CD4-positive, alpha-beta T cell treated with Interleukin-15 for 4 hours (primary cell): Measurements from ENCODE around the gene GPR160.

Experiments
- DNase-seq: peaks from one replicate; pipeline ENCODE4 v3.0.0-alpha.2; 2020; ENCODE audit warnings: low spot score

GPR160 gene

DNA sequence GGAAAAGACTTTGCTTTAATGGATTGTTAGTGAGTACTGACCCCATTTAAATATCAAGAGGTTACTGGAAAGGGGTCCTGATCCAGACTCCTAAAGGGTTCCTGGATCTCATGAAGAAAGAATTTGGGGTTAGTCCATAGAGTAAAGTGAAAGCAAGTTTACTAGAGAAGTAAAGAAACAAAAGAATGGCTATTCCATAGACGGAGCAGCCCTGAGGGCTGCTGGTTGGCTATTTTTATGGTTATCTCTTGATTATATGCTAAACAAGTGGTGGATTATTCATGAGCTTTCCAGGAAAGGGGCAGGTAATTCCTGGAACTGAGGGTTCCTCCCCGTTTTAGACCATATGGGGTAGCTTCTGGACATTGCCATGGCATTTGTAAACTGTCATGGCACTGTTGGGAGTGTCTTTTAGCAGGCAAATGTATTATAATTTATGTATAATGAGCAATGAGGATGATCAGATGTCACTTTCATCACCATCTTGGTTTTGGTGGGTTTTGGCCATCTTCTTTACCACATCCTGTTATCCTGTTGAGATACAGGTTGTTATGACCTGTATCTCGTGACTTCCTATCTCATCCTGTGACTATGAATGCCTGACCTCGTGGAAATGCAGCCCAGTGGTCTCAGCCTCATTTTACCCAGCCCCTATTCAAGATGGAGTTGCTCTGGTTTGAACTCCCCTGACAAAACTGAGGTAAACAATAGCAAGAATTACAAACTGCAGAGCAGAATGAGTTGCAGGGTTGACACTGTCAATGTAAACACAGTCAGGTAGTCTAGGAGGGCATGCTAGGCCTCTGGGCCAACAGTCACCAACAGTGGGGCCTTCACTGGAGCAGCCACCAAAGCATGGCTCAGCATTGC lies 10.3 kb upstream of the GPR160 start:
- no peak for DNase-seq

- DNase-seq = peak; percentile 31
Observed at GRCh38 chr3:170033489-170033888, 4.3 kb upstream of the GPR160 start.

DNA sequence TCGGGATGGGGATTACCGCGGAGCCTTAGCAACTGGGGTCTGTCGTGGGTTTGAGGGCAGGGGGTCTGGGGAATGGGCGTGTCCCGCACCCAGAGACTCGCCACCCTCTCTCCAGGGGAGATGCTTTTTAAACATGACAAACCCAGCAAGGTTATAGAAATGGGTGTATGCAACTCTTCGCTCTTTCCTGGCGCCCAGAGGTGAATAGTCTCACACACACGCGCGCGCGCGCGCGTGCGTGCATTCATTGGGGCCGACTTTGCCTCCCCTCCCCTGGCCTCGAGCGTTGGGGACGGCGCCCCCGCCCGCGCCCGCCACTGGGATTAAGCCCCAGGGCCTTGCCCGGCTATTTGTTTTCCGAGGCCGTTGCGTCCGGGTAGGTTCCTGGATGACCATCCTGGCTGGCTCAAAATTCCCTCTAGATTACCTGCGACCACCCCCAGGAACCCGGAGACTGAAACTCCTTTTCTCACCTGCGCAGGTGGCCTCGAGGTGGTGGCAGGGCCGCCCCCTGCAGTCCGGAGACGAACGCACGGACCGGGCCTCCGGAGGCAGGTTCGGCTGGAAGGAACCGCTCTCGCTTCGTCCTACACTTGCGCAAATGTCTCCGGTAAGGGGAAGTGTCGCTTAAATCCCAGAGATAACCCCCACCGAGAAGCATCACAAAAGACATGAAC lies 777 bp downstream of the GPR160 start:
- DNase-seq = peak; percentile 21

DNA sequence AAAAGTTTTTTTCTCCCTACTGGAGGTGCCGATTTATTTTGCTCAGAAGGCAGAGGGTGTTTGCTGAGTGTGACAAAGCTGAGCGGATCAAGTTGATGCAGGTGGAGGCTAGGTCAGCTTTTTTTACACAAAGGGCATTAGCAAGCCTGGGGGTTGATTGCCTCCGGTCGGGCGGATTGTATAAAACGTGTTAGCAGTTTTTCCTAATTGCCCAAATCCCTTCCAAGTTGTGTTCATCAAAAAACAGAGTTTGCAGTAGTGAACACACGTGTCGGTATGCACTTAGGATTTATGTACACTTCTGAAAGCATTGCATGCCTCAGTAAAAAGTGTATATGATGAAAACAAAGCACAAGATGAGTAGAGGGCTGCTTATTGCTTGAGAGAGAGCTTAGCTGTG lies 2.6 kb downstream of the GPR160 start:
- DNase-seq = no peak

DNA sequence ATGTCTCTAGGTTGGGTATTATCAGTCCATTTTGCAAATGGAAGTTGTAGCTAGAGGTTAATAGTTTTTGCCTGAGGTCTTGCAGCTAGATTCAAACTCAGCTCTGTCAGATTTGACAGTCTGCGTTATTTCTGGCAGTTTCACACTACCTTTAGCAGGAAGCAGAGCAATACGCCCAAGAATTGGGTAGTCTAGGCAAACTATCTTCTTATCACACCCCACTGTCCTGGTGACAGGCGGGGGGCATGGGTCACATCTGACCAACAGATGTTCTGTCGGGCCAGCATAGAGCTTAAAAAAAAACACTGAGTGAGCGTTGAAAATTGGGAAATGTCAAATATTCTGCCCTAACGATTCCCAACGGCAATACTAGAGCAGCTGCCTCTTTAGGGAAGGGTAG lies 5.7 kb downstream of the GPR160 start:
- DNase-seq = no peak

GRCh38 chr3:170044271-170044670 lies 6.5 kb downstream of the GPR160 start:
- no peak for DNase-seq

GRCh38 chr3:170044795-170045244 lies 7.0 kb downstream of the GPR160 start:
- no peak for DNase-seq

DNA sequence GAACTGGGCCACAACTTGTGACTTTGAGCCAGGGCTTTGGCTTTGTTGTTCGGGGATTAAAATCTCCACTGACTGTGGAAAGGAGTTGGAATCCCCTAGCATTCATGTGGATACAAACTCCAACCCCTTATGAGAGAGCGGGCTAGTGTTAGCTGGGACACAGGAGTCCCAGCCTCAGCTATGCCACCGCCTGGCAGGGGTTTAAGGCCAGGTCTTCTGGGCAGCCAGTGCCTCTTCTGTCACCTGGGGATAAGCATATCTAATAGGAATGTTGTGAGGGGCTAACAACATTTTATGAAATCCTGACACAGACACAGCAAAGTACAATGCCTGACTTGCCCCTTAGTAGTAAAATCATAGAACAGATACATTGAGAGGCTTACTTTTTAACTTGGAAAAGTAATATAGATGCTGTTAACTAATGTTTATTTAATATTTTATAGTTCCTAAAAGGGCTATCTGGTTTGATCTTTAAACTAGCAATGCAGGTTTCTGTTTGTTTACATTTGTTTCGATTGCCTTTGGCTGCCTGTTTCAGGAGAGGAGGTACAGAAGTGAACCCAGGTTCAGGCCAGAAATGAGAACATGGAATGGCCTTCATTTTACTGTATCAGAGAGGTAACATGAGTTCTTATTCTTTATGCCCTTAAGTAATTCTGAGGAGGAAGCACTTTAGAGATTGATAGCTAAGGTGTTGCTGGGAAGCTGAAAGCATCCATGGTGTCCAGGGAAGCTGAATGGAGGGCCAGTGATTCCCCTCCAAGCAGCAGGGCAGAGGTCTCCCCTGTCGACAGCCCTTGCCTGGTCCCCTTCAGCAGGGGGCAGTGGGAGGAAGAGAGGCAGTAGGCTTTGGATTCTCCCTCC lies 8.7 kb downstream of the GPR160 start:
- no peak for DNase-seq

DNA sequence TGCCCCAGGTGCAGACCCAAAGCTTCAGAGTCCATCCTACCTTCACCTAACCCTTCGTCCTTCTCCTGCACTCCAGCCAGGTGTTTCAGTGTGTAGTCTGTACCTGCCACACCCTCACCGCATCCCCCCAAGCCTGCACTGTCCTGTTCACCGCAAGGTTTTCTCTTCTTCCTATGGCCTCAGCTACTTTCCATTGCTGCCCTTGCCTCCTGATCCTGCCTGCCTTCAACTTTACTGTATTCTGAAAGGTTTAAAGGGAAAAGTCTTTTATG lies 9.3 kb downstream of the GPR160 start:
- DNase-seq = no peak

- DNase-seq = no peak
Observed at GRCh38 chr3:170049146-170050000, 11.6 kb downstream of the GPR160 start.

DNA sequence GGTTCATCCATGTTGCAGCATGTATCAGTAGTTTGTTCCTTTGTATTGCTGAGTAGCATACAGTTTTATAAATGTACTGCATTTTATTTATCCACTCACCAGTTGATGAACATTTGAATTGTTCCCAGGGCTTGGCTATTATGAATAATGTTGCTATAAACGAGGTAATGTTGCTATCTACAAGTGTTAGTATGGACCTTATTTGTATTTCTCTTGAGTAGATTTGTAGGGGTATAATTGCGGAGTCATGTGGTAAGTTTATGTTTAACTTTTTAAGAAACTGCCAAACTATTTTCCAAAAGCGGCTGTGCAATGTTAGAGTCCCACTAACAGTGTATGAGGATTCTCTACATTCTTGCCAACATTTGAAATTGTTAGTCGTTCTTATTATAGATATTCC lies 13.0 kb downstream of the GPR160 start:
- DNase-seq = no peak

DNA sequence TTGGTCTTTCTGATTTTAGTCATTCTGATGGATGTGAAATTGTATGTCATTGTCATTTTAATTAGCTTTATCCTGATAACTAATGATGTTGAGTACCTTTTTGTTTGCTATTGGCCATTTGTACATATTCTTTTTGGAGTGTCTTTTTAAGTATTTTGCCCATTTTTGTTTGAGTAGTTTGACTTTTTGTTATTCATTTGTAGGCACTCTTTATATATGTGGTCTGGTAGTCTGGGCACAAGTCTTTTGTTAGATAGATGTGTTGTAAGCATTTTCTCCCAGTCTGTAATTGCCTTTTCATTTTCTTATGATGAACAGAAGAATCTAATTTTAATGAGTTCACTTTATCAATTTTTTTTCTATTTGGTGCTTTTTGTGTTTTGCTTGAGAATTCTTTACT lies 14.6 kb downstream of the GPR160 start:
- no peak for DNase-seq

DNA sequence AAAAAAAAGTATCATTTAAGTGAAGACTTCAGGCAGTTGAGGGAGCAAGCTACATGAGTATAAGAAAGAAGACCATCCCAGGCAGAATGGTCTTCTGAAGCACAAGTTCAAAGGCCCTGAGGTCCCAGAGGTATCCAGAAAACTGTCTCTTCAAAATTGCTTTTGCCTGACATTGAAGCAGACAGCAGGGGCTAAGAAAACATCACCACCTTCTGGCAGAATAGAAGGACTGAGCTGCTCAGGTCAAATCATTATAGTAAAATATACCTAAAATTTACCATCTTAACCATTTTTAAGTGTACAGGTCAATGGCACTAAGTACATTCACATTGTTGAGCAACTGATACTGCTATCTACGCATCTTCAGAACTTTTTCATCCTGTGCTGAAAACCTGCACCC lies 16.4 kb downstream of the GPR160 start:
- DNase-seq = no peak

- DNase-seq = no peak
Observed at GRCh38 chr3:170055209-170055608, 17.4 kb downstream of the GPR160 start.

GRCh38 chr3:170056710-170057454 lies 19.1 kb downstream of the GPR160 start:
- DNase-seq = no peak

GRCh38 chr3:170057550-170057949 lies 19.8 kb downstream of the GPR160 start:
- no peak for DNase-seq

GRCh38 chr3:170058127-170058526 lies 20.3 kb downstream of the GPR160 start:
- DNase-seq = no peak

DNA sequence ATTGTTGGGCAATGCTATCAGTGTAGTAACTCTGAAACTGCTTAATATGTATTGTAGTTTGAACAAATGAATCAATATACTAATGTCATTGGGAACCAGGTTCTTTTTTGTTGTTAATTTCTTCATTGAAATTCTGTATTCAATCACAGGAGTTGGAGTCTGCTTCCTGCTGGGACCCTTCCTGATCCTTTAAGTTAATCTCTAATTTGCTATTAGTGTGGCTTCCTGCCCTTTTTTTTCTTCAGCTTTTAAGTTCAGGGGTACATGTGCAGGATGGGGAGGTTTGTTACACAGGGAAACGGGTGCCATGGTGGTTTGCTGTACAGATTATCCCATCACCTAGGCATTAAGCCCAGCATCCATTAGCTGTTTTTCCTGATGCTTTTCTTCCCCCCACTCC lies 21.7 kb downstream of the GPR160 start:
- no peak for DNase-seq

- no peak for DNase-seq
Observed at GRCh38 chr3:170062068-170062467, 24.3 kb downstream of the GPR160 start.

DNA sequence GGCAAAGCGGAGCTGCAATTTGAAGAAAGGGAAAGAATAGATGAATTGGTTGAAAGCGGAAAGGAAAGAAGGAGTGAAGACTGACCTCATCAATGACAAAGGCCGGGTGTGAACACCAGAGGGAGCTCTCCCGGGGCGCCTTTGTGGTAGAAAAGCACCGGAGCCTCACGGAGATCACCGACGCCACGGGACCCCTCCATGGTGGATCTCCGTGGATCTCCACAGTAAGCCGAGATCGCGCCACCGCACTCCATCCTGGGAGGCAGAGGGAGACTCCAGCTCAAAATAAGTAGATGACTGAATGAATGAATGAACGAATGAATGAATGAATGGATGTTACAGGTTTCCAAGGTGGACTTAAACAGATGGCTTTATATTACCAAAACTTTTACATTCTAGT lies 25.0 kb downstream of the GPR160 start:
- no peak for DNase-seq

- no peak for DNase-seq
Observed at GRCh38 chr3:170063691-170064090, 25.9 kb downstream of the GPR160 start.
